Stimulated activated CD8-positive, alpha-beta memory T cell treated with anti-CD3 and anti-CD28 coated beads, Interleukin-12 subunit alpha, Interleukin-12 subunit beta, amount 100 ng/mL, for 24 hours (primary cell): ENCODE measurements around the gene FBP2.
"Not testable (repeated sequence)": the region's sequence is repeated elsewhere in the genome, so short reads cannot be mapped to it uniquely, and the experiment has no call there.

Source experiments
- DNase-seq: peaks from one replicate; pipeline ENCODE4 v3.0.0-alpha.2; 2020; ENCODE audit errors: extremely low read depth

Gene FBP2

GRCh38 chr9:94606646-94607422, 13.2 kb upstream of the FBP2 start:
- no peak for DNase-seq

GRCh38 chr9:94603259-94604160, 9.9 kb upstream of the FBP2 start:
- peak; percentile 9 for DNase-seq

GRCh38 chr9:94602666-94603065, 9.0 kb upstream of the FBP2 start:
- DNase-seq, result no peak

GRCh38 chr9:94600715-94601114, 7.1 kb upstream of the FBP2 start:
- no peak for DNase-seq

- DNase-seq, result no peak
Measured at GRCh38 chr9:94600258-94600657, 6.6 kb upstream of the FBP2 start.

GRCh38 chr9:94599102-94599501, 5.5 kb upstream of the FBP2 start:
- DNase-seq, result no peak

- DNase-seq, result not testable (repeated sequence)
Measured at GRCh38 chr9:94592683-94593082, 941 bp downstream of the FBP2 start.

DNA sequence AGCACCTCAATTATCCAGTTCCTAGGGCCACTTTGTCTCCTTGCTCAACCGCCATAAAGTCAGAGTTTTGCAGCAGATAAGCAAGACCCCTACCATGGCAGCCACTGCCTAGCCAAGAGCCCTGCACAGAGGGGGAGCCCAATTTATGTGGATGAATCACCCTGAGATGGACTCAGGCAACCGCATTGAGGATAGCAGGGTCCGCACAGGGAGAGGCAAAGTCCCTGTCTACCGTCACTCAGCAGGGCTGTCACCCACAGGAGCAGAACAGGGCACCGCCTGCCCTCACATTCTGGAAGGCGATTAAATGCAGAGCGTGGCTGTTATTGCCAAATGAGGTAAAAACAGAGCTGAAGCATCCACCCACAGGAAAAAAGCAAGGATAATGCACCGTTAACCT, 1.7 kb downstream of the FBP2 start:
- no peak for DNase-seq

- not testable (repeated sequence) for DNase-seq
Measured at GRCh38 chr9:94591046-94591545, 2.5 kb downstream of the FBP2 start.

DNA sequence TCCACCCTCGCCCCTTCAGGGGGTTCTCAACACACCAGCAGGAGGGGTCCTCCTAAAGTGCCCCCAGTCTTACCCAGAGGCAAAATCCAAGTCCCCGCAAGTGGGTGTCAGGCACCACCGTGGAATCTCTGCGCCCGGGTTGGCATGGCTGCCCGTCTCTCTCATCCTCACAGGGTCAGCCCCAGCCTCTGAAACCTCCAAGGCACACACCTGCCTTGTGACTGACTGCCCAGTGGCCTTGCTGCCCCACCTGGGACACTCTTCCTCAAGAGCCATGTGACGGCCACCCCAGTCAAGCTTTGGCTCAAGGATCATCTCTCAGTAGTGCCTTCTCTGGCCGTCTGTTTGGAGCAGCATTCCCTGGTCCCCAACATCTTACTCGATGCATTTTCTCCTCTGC, 4.9 kb downstream of the FBP2 start:
- no peak for DNase-seq

DNA sequence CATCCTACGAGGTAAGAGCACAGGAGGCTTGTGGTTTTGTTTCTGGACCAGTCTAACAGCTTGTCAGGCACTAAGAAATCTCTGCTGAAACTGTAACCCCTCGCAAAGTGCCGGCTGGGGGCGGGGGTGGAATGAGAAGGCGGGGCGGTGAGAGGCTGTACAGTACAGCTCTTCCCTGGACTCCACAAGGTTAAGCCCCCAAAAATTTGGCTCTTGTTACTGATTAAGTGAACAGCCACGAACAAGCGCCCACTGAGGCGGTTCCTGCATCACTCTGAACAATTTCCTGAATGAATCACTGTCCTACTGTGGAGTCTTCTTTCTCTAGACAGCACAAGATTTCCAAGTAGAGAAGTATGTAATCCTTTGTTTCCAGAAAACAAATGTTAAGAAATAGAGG, 6.8 kb downstream of the FBP2 start:
- no peak for DNase-seq

GRCh38 chr9:94586316-94586715, 7.3 kb downstream of the FBP2 start:
- DNase-seq, result no peak

- DNase-seq, result no peak
Measured at GRCh38 chr9:94584555-94584954, 9.1 kb downstream of the FBP2 start.

DNA sequence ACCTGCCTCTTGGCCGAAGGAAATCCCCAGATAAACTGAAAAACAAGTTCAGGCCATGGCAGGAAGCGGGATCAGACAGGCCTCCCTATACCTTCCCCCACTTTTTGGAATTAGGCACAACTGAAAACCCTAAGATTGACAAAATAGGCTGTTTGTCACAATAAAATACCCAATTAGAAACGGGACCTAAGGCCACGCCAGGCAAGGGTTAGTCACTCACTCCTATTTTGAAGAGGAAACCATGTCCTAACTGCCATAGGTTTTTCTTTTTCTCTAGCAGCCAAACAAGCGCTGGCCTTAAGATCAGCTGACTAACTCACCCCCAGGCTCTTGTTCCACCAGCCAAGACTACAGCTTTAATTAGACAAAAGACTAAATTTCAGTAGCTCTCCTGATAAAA, 11.9 kb downstream of the FBP2 start:
- no peak for DNase-seq

GRCh38 chr9:94577571-94577970, 16.1 kb downstream of the FBP2 start:
- DNase-seq, result no peak

DNA sequence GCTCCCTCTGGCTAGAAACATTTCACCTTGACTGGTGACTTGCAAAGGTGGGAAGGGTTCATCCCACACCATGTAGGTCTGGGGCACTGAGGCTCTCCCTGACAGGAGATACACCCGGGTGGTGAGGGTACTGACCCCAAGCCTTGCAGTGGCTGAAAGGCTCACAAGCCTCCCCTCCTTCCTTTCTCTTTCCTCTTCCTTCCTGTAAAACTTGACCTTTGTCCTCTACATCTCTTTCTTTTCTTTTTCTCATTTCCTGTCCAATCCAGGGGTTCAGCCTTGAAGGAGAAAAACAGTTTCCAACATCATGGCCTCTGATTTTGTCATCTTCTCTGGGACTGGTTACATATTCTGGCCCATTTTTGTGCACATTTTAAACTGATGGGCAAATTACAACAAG, 16.6 kb downstream of the FBP2 start:
- DNase-seq, result no peak

DNA sequence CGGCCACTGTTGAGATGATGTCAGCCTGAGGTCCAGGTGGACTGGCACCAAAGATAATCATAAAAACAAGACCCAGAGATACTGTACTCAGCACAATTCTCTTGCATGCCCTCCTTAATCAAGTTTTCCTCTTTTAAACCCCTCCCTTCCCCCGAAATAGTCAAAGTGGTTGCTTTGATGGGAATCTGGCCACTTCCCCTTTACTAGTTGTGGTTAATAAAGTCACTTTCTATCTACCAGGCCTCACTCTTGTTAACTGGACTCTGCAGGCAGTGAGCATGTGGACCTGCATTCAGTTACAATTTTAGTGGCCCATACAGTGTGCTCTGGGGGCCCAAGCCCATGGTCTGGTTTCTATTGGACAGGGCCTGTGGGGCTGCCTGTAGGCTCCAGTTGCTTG, 17.5 kb downstream of the FBP2 start:
- no peak for DNase-seq

DNA sequence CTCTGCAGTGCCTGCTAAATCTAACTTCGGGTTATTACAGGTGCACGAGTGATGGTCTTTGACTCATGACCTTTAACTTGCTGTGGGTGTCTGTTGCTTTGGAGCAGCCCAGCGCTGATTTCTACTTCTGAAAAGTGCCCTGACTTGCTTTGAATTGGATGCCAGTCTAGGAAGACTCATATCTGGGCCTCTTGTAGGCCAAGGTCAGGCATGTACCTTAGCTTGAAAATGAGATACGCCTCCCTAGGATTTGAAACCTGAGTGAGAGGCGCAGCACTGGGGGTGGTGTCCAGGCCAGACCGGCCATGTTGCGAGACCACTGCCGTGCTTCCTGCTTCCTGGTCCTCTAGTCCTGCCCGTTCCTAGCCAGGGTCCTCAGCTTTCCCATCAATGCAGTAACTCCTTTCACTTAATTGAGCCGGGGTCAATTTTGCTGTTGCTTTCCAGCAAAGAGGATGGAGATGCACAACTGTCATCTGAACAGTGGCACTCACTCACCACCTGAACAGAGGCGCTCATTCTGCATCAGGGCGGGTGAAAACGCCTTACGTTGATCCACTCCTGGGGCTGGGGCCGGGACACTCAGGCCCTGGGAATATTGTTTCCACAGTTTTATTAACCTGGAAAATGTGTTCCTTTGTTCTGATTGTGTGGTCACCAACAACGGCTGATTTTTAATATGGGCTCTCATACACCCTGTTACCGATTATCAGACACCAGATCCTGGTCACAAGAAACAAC, 24.5 kb downstream of the FBP2 start:
- no peak for DNase-seq

GRCh38 chr9:94568250-94568889, 25.3 kb downstream of the FBP2 start:
- no peak for DNase-seq

- no peak for DNase-seq
Measured at GRCh38 chr9:94567271-94567670, 26.4 kb downstream of the FBP2 start.

DNA sequence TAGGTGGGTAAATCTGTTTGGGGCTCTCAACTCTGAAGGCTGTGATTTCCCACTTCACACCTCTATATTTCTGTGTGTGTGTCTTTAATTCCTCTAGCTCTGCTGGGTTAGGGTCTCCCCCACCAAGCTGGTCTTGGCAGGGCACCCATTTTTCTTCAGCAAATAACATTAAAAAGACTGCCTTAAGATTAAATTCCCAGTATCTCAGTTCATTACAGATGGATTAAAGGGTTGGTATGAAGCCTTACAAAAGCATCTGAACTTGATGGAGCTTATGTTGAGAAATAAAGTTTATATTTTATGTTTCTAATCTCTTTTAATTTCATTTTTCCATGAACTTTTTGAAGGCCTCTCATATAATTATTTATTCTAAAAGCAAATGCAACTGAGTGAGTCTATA, 27.1 kb downstream of the FBP2 start:
- no peak for DNase-seq

- not testable (repeated sequence) for DNase-seq
Measured at GRCh38 chr9:94564279-94564678, 29.3 kb downstream of the FBP2 start.
